HepG2 (cell line): Measurements from ENCODE around the gene FAM199X.

Experiments used
- KDM2A ChIP-seq: sonication (generic); formaldehyde crosslinking; IDR thresholded peaks from 2 replicates; pipeline ENCODE4 v1.4.0; 2020; ENCODE audit warnings: low read depth, missing genetic modification reagents, borderline replicate concordance
- NFYB ChIP-seq: sonication (generic); formaldehyde crosslinking; IDR thresholded peaks from 2 replicates; pipeline ENCODE4 v1.4.0; 2020; ENCODE audit warnings: missing genetic modification reagents
- POLR2AphosphoS2 ChIP-seq: IDR thresholded peaks from 2 replicates; pipeline ENCODE4 v1.6.1; 2011; ENCODE audit warnings: low read depth, low read length, improper control_type of control experiment
- POLR2AphosphoS5 ChIP-seq: IDR thresholded peaks from 2 replicates; pipeline ENCODE4 v1.6.1; 2012; ENCODE audit warnings: low read depth, low read length
- SRF ChIP-seq: IDR thresholded peaks from 2 replicates; pipeline ENCODE4 v1.6.1; 2011; ENCODE audit warnings: mild to moderate bottlenecking, low read depth, low read length, moderate library complexity
- ZKSCAN1 ChIP-seq: fragments of 150-350 bp; IDR thresholded peaks from 2 replicates; pipeline ENCODE4 v1.6.1; 2014; ENCODE audit warnings: low read length
- ZNF772 ChIP-seq: sonication (generic); formaldehyde crosslinking; IDR thresholded peaks from 2 replicates; pipeline ENCODE4 v1.5.0; 2020; ENCODE audit warnings: mild to moderate bottlenecking, missing genetic modification reagents

- TF ChIP-seq ZNF772 (CRISPR knock-in tag) (no peak), ZKSCAN1 (no peak), POLR2AphosphoS5 (no peak), KDM2A (no peak), NFYB (CRISPR knock-in tag) (no peak), SRF (no peak), POLR2AphosphoS2 (no peak)
These were observed 633 bp downstream of the FAM199X start for GRCh38 chrX:104166735-104167436.
